ENCODE measurements around the gene TRIM17.

DNA sequence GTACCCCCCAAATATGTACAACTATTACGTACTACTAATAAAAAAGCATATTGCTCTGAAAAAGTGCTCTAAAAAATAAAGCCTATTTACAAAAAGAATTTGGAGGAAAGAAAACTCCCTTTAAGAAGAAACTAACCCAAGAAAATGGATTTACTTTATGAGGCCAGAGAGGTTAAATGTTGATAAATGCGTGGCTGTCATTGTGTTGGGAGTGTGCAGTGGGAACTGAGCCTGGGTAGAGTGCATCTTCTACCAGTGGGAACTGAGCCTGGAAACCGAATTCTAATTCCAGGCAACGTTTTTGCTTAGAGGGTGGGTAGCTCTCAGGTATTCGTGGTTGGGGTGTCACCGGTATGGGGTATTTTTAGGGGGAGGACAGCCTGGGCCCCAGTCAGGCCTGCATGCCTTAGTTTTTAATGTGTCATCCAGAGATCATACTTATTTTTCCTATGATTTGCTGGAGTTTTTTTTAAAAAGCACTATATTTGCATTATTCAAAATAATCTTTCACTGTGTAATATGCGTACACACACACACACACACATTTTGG lies 46.4 kb upstream of the TRIM17 start:
- no peak for TF ChIP-seq FOXM1 (IDR thresholded peaks at IDR 0.05; ENCODE audit: low read depth)
- TF ChIP-seq TAF1 (IDR thresholded peaks at IDR 0.05; ENCODE audit: borderline replicate concordance, low read depth, low read length), result no peak
- TF ChIP-seq CTCF (IDR thresholded peaks at IDR 0.05), result no peak
- no peak for TF ChIP-seq SIN3A (IDR thresholded peaks at IDR 0.05; ENCODE audit: borderline replicate concordance, low read depth, low read length)
- no peak for TF ChIP-seq EP300 (IDR thresholded peaks at IDR 0.05; ENCODE audit: borderline replicate concordance in 1 of 2, low read depth in 1 of 2, low read length in 1 of 2)
